CD4-positive, alpha-beta T cell treated with Interleukin-21 for 1 hour (primary cell): ENCODE data around the gene TEX264.
"Not testable (repeated sequence)": the region's sequence is repeated elsewhere in the genome, so short reads cannot be mapped to it uniquely, and the experiment has no call there.

ENCODE experiments used
- DNase-seq: peaks from one replicate; pipeline ENCODE4 v3.0.0-alpha.2; 2020

TEX264 gene

GRCh38 chr3:51718547-51719409, 47.7 kb downstream of the TEX264 start:
- DNase-seq, result peak; percentile 55

GRCh38 chr3:51719410-51720025, 48.5 kb downstream of the TEX264 start:
- DNase-seq, result no peak

- no peak for DNase-seq
Observed at GRCh38 chr3:51720292-51721061, 49.4 kb downstream of the TEX264 start.

DNA sequence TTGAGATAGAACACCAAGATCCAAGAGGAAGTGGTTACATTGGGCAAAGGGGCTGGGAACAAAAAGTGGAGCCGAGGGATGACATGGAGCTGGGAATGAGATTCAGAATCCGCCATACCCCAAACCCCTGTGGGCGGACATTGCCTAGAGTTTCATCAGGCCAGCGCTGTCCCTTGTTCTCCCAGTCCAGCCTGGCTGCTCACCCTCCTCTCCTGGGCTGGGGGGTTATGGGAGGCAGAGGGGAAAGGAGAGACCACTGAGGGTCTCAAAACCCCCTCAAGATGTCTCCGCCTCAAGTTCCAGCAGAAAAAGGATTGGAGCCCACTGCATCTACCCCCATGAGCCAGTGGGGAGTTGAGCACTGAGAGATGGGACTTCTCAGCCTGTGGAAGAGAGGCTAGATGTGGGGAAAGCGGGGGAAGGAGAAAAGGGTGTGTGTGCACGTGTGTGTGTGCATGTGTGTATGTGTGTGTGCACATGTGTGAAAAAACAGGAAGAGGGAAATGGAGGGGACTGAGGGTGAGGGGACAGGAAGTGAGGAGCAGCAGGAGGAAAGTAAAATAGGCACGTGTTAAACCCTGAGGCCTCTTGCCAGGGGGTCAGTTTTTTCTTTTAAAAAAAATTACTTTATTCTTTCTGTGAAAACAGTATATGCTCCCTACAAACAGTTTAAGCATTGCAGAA, 50.2 kb downstream of the TEX264 start:
- DNase-seq, result no peak

GRCh38 chr3:51722362-51722761, 51.3 kb downstream of the TEX264 start:
- no peak for DNase-seq

- no peak for DNase-seq
Observed at GRCh38 chr3:51727500-51727899, 56.4 kb downstream of the TEX264 start.

- DNase-seq, result no peak
Observed at GRCh38 chr3:51729042-51729633, 58.1 kb downstream of the TEX264 start.

GRCh38 chr3:51733859-51734571, 63.0 kb downstream of the TEX264 start:
- no peak for DNase-seq

GRCh38 chr3:51734572-51734907, 63.5 kb downstream of the TEX264 start:
- no peak for DNase-seq

DNA sequence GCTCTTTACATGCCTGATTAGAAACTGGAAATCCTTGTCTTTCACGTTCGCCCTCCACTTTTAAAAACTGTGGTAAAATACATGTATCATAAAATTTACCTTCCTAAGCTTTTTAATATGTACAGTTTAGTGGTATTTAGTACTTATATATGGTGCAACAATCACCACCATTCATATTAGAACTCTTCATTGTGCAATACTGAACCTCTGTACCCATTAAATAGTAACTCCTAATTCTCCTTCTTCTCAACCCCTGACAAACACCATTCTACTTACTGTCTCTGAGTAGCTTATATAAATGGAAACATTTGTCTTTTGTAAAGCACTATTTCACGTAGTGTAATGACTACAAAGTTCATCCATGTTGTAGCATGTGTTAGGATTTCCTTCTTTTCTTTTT, 64.0 kb downstream of the TEX264 start:
- DNase-seq, result no peak

DNA sequence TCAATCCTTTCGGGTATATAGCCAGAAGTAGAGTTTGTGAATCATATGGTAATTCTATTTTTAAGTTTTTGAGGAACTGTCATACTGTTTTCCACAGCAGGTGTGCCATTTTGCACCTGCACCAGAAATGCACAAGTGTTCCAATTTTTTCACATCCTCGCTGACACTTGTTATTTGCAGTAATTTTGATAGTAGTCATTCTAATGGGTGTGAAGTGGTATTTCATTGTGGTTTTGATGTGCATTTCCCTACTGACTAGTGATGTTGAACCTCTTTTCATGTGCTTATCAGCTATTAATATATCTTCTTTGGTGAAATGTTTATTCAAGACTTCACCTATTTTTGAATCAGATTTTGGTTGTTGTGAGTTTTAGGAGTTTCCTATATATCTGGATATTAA, 64.9 kb downstream of the TEX264 start:
- no peak for DNase-seq

- no peak for DNase-seq
Observed at GRCh38 chr3:51739110-51739509, 68.1 kb downstream of the TEX264 start.

- not testable (repeated sequence) for DNase-seq
Observed at GRCh38 chr3:51742320-51742719, 71.3 kb downstream of the TEX264 start.

DNA sequence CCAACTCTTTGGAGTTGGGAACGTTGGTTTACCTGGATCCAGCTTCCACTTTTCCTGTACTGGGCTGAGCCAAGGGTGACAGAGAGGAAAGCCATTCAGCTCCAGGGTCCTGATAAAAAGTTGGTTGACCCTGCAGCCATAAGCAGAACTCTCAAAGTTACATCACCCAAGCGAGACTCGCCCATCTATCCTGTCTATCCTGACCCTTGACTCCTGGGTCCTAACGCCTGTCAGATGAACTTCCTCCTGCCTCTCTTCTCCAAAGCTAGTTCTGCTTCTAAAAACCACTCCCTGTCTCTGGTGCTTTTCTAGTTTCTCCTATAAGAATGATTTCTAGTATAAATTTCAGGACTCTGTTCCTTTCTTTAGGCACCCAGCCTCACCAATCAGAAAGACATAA, 71.9 kb downstream of the TEX264 start:
- peak; percentile 4 for DNase-seq

GRCh38 chr3:51747840-51748239, 76.8 kb downstream of the TEX264 start:
- no peak for DNase-seq

DNA sequence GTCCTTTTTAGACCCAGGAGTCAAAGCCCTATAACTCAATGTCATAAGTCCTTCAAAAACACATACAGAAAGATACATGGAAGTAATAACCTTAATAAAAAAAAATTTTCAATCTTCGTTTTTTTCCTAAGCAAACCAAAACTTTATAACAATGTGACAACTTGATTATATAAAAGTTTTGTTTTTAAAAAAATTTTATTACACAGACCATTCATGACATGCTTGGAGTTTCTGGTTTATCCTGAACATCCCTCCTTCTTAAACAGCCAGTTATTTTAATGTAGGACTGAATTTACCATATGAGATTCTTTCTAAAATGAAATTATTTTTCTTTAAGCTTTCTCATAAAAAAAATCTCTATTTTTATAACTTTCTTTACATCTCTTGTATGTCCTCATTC, 77.3 kb downstream of the TEX264 start:
- DNase-seq, result no peak

GRCh38 chr3:51750878-51751277, 79.8 kb downstream of the TEX264 start:
- DNase-seq, result no peak

- no peak for DNase-seq
Observed at GRCh38 chr3:51751287-51751686, 80.2 kb downstream of the TEX264 start.
